ENCODE measurements around the gene OLFM4. TPM values are rescaled to one million over a fixed set of nuclear protein-coding genes. Genes with fewer than 3 reads are reported as not detected.

Gene OLFM4
- total RNA-seq, 2 donors from 2014 or later = not detected

GRCh38 chr13:53069800-53070199 lies 41.2 kb downstream of the OLFM4 start:
- Mint-ChIP-seq H3K27ac (no peak overlapping the region), H3K4me3 (no peak overlapping the region), H3K36me3 (ENCODE audit: low read depth) (no peaks in the 10 kb centered on the region), H3K27me3 (peaks cover 3% of the 10 kb centered on the region), H3K4me1 (no peaks in the 10 kb centered on the region), H3K9me3 (no peaks in the 10 kb centered on the region)
- no peak for ATAC-seq (replicated peaks)

- Mint-ChIP-seq H3K27ac (no peak overlapping the region), H3K4me3 (no peak overlapping the region), H3K36me3 (ENCODE audit: low read depth) (no peaks in the 10 kb centered on the region), H3K9me3 (peaks cover 3% of the 10 kb centered on the region), H3K4me1 (no peaks in the 10 kb centered on the region), H3K27me3 (no peaks in the 10 kb centered on the region)
- no peak for ATAC-seq (replicated peaks)
These were observed 45.1 kb downstream of the OLFM4 start for GRCh38 chr13:53073711-53074110.

- no peaks in the 10 kb centered on the region for H3K36me3 Mint-ChIP-seq (ENCODE audit: low read depth)
- ATAC-seq (replicated peaks) = no peak
- no peaks in the 10 kb centered on the region for H3K4me1 Mint-ChIP-seq
- peaks cover 3% of the 10 kb centered on the region for H3K9me3 Mint-ChIP-seq
- H3K4me3 Mint-ChIP-seq = no peak overlapping the region
- H3K27ac Mint-ChIP-seq = no peak overlapping the region
- H3K27me3 Mint-ChIP-seq = no peaks in the 10 kb centered on the region
These were observed 45.5 kb downstream of the OLFM4 start for GRCh38 chr13:53074114-53074513.

GRCh38 chr13:53075356-53076041 lies 46.9 kb downstream of the OLFM4 start:
- H3K9me3 Mint-ChIP-seq = peaks cover 3% of the 10 kb centered on the region
- H3K4me1 Mint-ChIP-seq = no peaks in the 10 kb centered on the region
- H3K27ac Mint-ChIP-seq = no peak overlapping the region
- H3K4me3 Mint-ChIP-seq = no peak overlapping the region
- no peaks in the 10 kb centered on the region for H3K36me3 Mint-ChIP-seq (ENCODE audit: low read depth)
- H3K27me3 Mint-ChIP-seq = no peaks in the 10 kb centered on the region
- no peak for ATAC-seq (replicated peaks)

GRCh38 chr13:53079691-53080090 lies 51.1 kb downstream of the OLFM4 start:
- no peak overlapping the region for H3K27ac Mint-ChIP-seq
- no peaks in the 10 kb centered on the region for H3K4me1 Mint-ChIP-seq
- H3K9me3 Mint-ChIP-seq = peaks cover 3% of the 10 kb centered on the region
- H3K4me3 Mint-ChIP-seq = no peak overlapping the region
- no peaks in the 10 kb centered on the region for H3K36me3 Mint-ChIP-seq (ENCODE audit: low read depth)
- no peaks in the 10 kb centered on the region for H3K27me3 Mint-ChIP-seq
- no peak for ATAC-seq (replicated peaks)

- Mint-ChIP-seq H3K27ac (no peak overlapping the region), H3K4me1 (no peaks in the 10 kb centered on the region), H3K4me3 (no peak overlapping the region), H3K27me3 (no peaks in the 10 kb centered on the region), H3K36me3 (ENCODE audit: low read depth) (no peaks in the 10 kb centered on the region), H3K9me3 (peaks cover 13% of the 10 kb centered on the region)
- no peak for ATAC-seq (replicated peaks)
These were observed 60.3 kb downstream of the OLFM4 start for GRCh38 chr13:53088871-53089270.

GRCh38 chr13:53089951-53090350 lies 61.3 kb downstream of the OLFM4 start:
- Mint-ChIP-seq H3K36me3 (ENCODE audit: low read depth) (no peaks in the 10 kb centered on the region), H3K9me3 (peaks cover 13% of the 10 kb centered on the region), H3K4me1 (no peaks in the 10 kb centered on the region), H3K27ac (no peak overlapping the region), H3K27me3 (no peaks in the 10 kb centered on the region), H3K4me3 (no peak overlapping the region)
- ATAC-seq (replicated peaks) = no peak

- no peak overlapping the region for H3K4me3 Mint-ChIP-seq
- no peaks in the 10 kb centered on the region for H3K36me3 Mint-ChIP-seq (ENCODE audit: low read depth)
- peaks cover 13% of the 10 kb centered on the region for H3K9me3 Mint-ChIP-seq
- H3K4me1 Mint-ChIP-seq = no peaks in the 10 kb centered on the region
- no peak overlapping the region for H3K27ac Mint-ChIP-seq
- ATAC-seq (replicated peaks) = no peak
- H3K27me3 Mint-ChIP-seq = no peaks in the 10 kb centered on the region
These were observed 61.8 kb downstream of the OLFM4 start for GRCh38 chr13:53090461-53090860.

- Mint-ChIP-seq H3K4me3 (no peak overlapping the region), H3K27me3 (no peaks in the 10 kb centered on the region), H3K36me3 (ENCODE audit: low read depth) (no peaks in the 10 kb centered on the region), H3K27ac (no peak overlapping the region), H3K4me1 (no peaks in the 10 kb centered on the region), H3K9me3 (peaks cover 13% of the 10 kb centered on the region)
- no peak for ATAC-seq (replicated peaks)
These were observed 64.3 kb downstream of the OLFM4 start for GRCh38 chr13:53092931-53093330.

GRCh38 chr13:53098455-53098854 lies 69.8 kb downstream of the OLFM4 start:
- Mint-ChIP-seq H3K4me3 (no peak overlapping the region), H3K9me3 (peaks cover 7% of the 10 kb centered on the region), H3K4me1 (no peaks in the 10 kb centered on the region), H3K27ac (no peak overlapping the region), H3K36me3 (ENCODE audit: low read depth) (no peaks in the 10 kb centered on the region), H3K27me3 (peaks cover 11% of the 10 kb centered on the region)
- ATAC-seq (replicated peaks) = no peak

- Mint-ChIP-seq H3K36me3 (ENCODE audit: low read depth) (no peaks in the 10 kb centered on the region), H3K27ac (no peak overlapping the region), H3K4me1 (no peaks in the 10 kb centered on the region), H3K9me3 (peaks cover 7% of the 10 kb centered on the region), H3K27me3 (peaks cover 11% of the 10 kb centered on the region), H3K4me3 (no peak overlapping the region)
- ATAC-seq (replicated peaks) = no peak
These were observed 71.9 kb downstream of the OLFM4 start for GRCh38 chr13:53100394-53101063.

Other genes starting within 250 kb of the OLFM4 start
- gene PCDH8, start 180.2 kb upstream of the OLFM4 start, total RNA-seq = not detected

All from activated T-helper 17 cell treated with anti-CD3 and anti-CD28 coated beads, Interleukin-2, amount 50 U/mL, for 72 hours (primary cell).